Neural progenitor cell (in vitro differentiated cells): Measurements from ENCODE around the gene DYSF.

Experiments
- EZH2 ChIP-seq: fragments of 200-600 bp; sonication (generic); IDR thresholded peaks from 2 replicates; pipeline ENCODE4 v1.6.1; 2017; ENCODE audit warnings: antibody characterized with exemption, mild to moderate bottlenecking, moderate library complexity
- EZH2phosphoT487 ChIP-seq: fragments of 200-600 bp; sonication (generic); IDR thresholded peaks from 2 replicates; pipeline ENCODE4 v1.6.1; 2017; ENCODE audit warnings: antibody characterized with exemption
- TF ChIP-seq, protein P1 (sequence below): fragments of 200-600 bp; sonication (generic); IDR thresholded peaks from 2 replicates; pipeline ENCODE4 v1.5.1; 2017; ENCODE audit warnings: antibody characterized with exemption, mild to moderate bottlenecking

GRCh38 chr2:71714601-71715240 is 261.4 kb downstream of the DYSF start:
- TF ChIP-seq EZH2 (no peak), EZH2phosphoT487 (no peak)
- TF ChIP-seq, protein P1, sequence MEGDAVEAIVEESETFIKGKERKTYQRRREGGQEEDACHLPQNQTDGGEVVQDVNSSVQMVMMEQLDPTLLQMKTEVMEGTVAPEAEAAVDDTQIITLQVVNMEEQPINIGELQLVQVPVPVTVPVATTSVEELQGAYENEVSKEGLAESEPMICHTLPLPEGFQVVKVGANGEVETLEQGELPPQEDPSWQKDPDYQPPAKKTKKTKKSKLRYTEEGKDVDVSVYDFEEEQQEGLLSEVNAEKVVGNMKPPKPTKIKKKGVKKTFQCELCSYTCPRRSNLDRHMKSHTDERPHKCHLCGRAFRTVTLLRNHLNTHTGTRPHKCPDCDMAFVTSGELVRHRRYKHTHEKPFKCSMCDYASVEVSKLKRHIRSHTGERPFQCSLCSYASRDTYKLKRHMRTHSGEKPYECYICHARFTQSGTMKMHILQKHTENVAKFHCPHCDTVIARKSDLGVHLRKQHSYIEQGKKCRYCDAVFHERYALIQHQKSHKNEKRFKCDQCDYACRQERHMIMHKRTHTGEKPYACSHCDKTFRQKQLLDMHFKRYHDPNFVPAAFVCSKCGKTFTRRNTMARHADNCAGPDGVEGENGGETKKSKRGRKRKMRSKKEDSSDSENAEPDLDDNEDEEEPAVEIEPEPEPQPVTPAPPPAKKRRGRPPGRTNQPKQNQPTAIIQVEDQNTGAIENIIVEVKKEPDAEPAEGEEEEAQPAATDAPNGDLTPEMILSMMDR: no peak
